Tibial artery (tissue), 4 donors: ENCODE results near the gene CDH4.

Experiments
- DNase-seq, 2 donors: peaks; one replicate each; pipeline ENCODE4 v3.0.0-alpha.2; 2019
- H3K27ac ChIP-seq, 2 donors: fragments of 200-600 bp; sonication (generic) in 1 of 2; 1 replicate in 1 of 2; 2 replicates in 1 of 2; pipeline ENCODE4 v1.5.1; 2018 to 2019; ENCODE audit warnings: mild to moderate bottlenecking in 1 of 2
- H3K27me3 ChIP-seq, 2 donors: fragments of 200-600 bp; sonication (generic) in 1 of 2; one replicate each; pipeline versions ENCODE4 v1.5.1 to v1.6.0; 2016 to 2019
- H3K36me3 ChIP-seq, 3 donors: fragments of 200-600 bp; sonication (generic) in 2 of 3; one replicate each; pipeline ENCODE4 v1.5.1; 2016 to 2019; ENCODE audit warnings: mild to moderate bottlenecking in 2 of 3
- H3K4me1 ChIP-seq, 4 donors: fragments of 200-600 bp; sonication (generic) in 2 of 4; 1 replicate in 3 of 4; 2 replicates in 1 of 4; pipeline ENCODE4 v1.5.1; 2016 to 2019
- H3K4me3 ChIP-seq, 2 donors: fragments of 200-600 bp; sonication (generic) in 1 of 2; 1 replicate in 1 of 2; 2 replicates in 1 of 2; pipeline ENCODE4 v1.5.1; 2018 to 2019; ENCODE audit warnings: mild to moderate bottlenecking in 2 of 2
- H3K9me3 ChIP-seq, 3 donors: fragments of 200-600 bp; sonication (generic) in 1 of 3; one replicate each; pipeline ENCODE4 v1.5.1; 2016 to 2019
- CTCF ChIP-seq, 2 experiments: fragments of 200-600 bp in 1 of 2; fragments of 450-650 bp in 1 of 2; IDR thresholded peaks; one replicate each; pipeline ENCODE4 v1.5.1; 2017 to 2019; ENCODE audit warnings: antibody characterized with exemption in 2 of 2, mild to moderate bottlenecking in 1 of 2, moderate library complexity in 1 of 2
- intact Hi-C: fragments of 100-400 bp; cut with DNase I; formaldehyde crosslinking; loops from one replicate; pipeline ENCODE4 v1.15.0; 2023; ENCODE audit warnings: low total_unique reads

CDH4 gene

GRCh38 chr20:61705386-61706258 lies 453.6 kb downstream of the CDH4 start:
- intact Hi-C loops, result no loop called here
- H3K4me3 ChIP-seq, result no peak overlapping the region
- H3K27ac ChIP-seq, result no peak overlapping the region
- peaks cover 0 to 24% of the 10 kb centered on the region in 2 donors for H3K27me3 ChIP-seq
- H3K4me1 ChIP-seq, result no peaks in the 10 kb centered on the region
- no peaks in the 10 kb centered on the region for H3K36me3 ChIP-seq
- DNase-seq, result no peak
- H3K9me3 ChIP-seq, result no peaks in the 10 kb centered on the region
- TF ChIP-seq CTCF (IDR thresholded peaks at IDR 0.05), result no peak

GRCh38 chr20:61706259-61706961 lies 454.3 kb downstream of the CDH4 start:
- intact Hi-C loops, result no loop called here
- Histone ChIP-seq H3K36me3 (no peaks in the 10 kb centered on the region), H3K27ac (no peak overlapping the region), H3K4me1 (no peaks in the 10 kb centered on the region), H3K27me3 (peaks cover 0 to 24% of the 10 kb centered on the region in 2 donors), H3K9me3 (no peaks in the 10 kb centered on the region), H3K4me3 (no peak overlapping the region)
- DNase-seq, result no peak
- TF ChIP-seq CTCF (IDR thresholded peaks at IDR 0.05), result no peak

GRCh38 chr20:61708891-61709290 lies 456.8 kb downstream of the CDH4 start:
- Histone ChIP-seq H3K27me3 (peaks cover 0 to 27% of the 10 kb centered on the region in 2 donors), H3K4me3 (no peak overlapping the region), H3K9me3 (no peaks in the 10 kb centered on the region), H3K36me3 (no peaks in the 10 kb centered on the region), H3K27ac (no peak overlapping the region), H3K4me1 (no peaks in the 10 kb centered on the region)
- TF ChIP-seq CTCF (IDR thresholded peaks at IDR 0.05), result no peak
- DNase-seq, result no peak
- intact Hi-C loops, result no loop called here

GRCh38 chr20:61710108-61710507 lies 458.0 kb downstream of the CDH4 start:
- TF ChIP-seq CTCF (IDR thresholded peaks at IDR 0.05), result no peak
- Histone ChIP-seq H3K9me3 (no peaks in the 10 kb centered on the region), H3K4me1 (no peaks in the 10 kb centered on the region), H3K4me3 (no peak overlapping the region), H3K27ac (no peak overlapping the region), H3K27me3 (peaks cover 0 to 27% of the 10 kb centered on the region in 2 donors), H3K36me3 (no peaks in the 10 kb centered on the region)
- no peak for DNase-seq
- intact Hi-C loops, result no loop called here

- Histone ChIP-seq H3K27me3 (peaks cover 0 to 14% of the 10 kb centered on the region in 2 donors), H3K4me3 (no peak overlapping the region), H3K4me1 (no peaks in the 10 kb centered on the region), H3K27ac (no peak overlapping the region), H3K9me3 (peaks cover 0 to 18% (median 17%) of the 10 kb centered on the region in 3 donors), H3K36me3 (no peaks in the 10 kb centered on the region)
- intact Hi-C loops, result no loop called here
- no peak for DNase-seq
- TF ChIP-seq CTCF (IDR thresholded peaks at IDR 0.05), result no peak
These were observed 460.6 kb downstream of the CDH4 start for GRCh38 chr20:61712688-61713087.
